Neuron (in vitro differentiated cells): Measurements from ENCODE around the gene MAP7D2.
"Not testable (repeated sequence)": the region's sequence is repeated elsewhere in the genome, so short reads cannot be mapped to it uniquely, and the experiment has no call there.

ENCODE experiments used
- H2AFZ ChIP-seq: one replicate; pipeline ENCODE4 v1.6.1; 2013; ENCODE audit warnings: low read depth, mild to moderate bottlenecking, inconsistent platforms, low read length, moderate library complexity
- H3K27me3 ChIP-seq: one replicate; pipeline ENCODE4 v1.6.1; 2013; ENCODE audit warnings: low read length; ENCODE audit not compliant: insufficient read depth
- H3K36me3 ChIP-seq: one replicate; pipeline ENCODE4 v1.6.1; 2013; ENCODE audit warnings: low read length; ENCODE audit not compliant: insufficient read depth
- H3K4me1 ChIP-seq: one replicate; pipeline ENCODE4 v1.6.1; 2013; ENCODE audit warnings: low read length; ENCODE audit not compliant: insufficient read depth
- H3K4me3 ChIP-seq: 2 replicates; pipeline ENCODE4 v1.5.1; 2013; ENCODE audit warnings: mild to moderate bottlenecking, low read length, moderate library complexity
- H3K9me3 ChIP-seq: one replicate; pipeline ENCODE4 v1.6.1; 2013; ENCODE audit warnings: low read length

The MAP7D2 gene

GRCh38 chrX:20116577-20117240 lies at the start of gene MAP7D2:
MAP7D2 (minus strand) TSS chrX:20116907; CDS start chrX:20116879, 28 bp downstream.
- Histone ChIP-seq H3K4me3 (no peak within 1 kb of the TSS), H3K36me3 (no peaks in the 10 kb centered on the region), H3K27me3 (peaks cover 9% of the 10 kb centered on the region), H3K4me1 (no peaks in the 10 kb centered on the region), H2AFZ (peak within 1 kb of the TSS; percentile 42), H3K9me3 (peaks cover 6% of the 10 kb centered on the region)

- H3K36me3 ChIP-seq, H3K9me3 ChIP-seq, H3K27me3 ChIP-seq, H3K4me3 ChIP-seq, H3K4me1 ChIP-seq, H2AFZ ChIP-seq: not testable (repeated sequence)
Observed at GRCh38 chrX:20162516-20162915, 45.8 kb upstream of the MAP7D2 start.

GRCh38 chrX:20159797-20160385 lies 43.2 kb upstream of the MAP7D2 start:
- H3K4me3 ChIP-seq, result no peak overlapping the region
- H3K36me3 ChIP-seq, result peaks cover 15% of the 10 kb centered on the region

GRCh38 chrX:20151689-20152088 lies 35.0 kb upstream of the MAP7D2 start:
- Histone ChIP-seq H3K4me3 (no peak overlapping the region), H3K4me1 (no peaks in the 10 kb centered on the region), H3K36me3 (peaks cover 17% of the 10 kb centered on the region), H2AFZ (no peak overlapping the region), H3K9me3 (no peaks in the 10 kb centered on the region), H3K27me3 (no peaks in the 10 kb centered on the region)

More at GRCh38 chrX:20159797-20160385, 43.2 kb upstream of the MAP7D2 start:
- Histone ChIP-seq H3K27me3 (no peaks in the 10 kb centered on the region), H2AFZ (no peak overlapping the region), H3K9me3 (no peaks in the 10 kb centered on the region), H3K4me1 (no peaks in the 10 kb centered on the region)

- H2AFZ ChIP-seq, result no peak overlapping the region
- no peaks in the 10 kb centered on the region for H3K27me3 ChIP-seq
- no peak overlapping the region for H3K4me3 ChIP-seq
- H3K9me3 ChIP-seq, result no peaks in the 10 kb centered on the region
- peaks cover 4% of the 10 kb centered on the region for H3K36me3 ChIP-seq
- no peaks in the 10 kb centered on the region for H3K4me1 ChIP-seq
Observed at GRCh38 chrX:20149326-20149725, 32.6 kb upstream of the MAP7D2 start.

- Histone ChIP-seq H3K27me3 (no peaks in the 10 kb centered on the region), H3K4me1 (no peaks in the 10 kb centered on the region), H3K9me3 (no peaks in the 10 kb centered on the region), H3K4me3 (no peak overlapping the region), H3K36me3 (peaks cover 3% of the 10 kb centered on the region), H2AFZ (no peak overlapping the region)
Observed at GRCh38 chrX:20147561-20147960, 30.9 kb upstream of the MAP7D2 start.

- no peaks in the 10 kb centered on the region for H3K27me3 ChIP-seq
- H2AFZ ChIP-seq, result no peak overlapping the region
- H3K4me1 ChIP-seq, result peaks cover 6% of the 10 kb centered on the region
- peaks cover 6% of the 10 kb centered on the region for H3K36me3 ChIP-seq
- no peaks in the 10 kb centered on the region for H3K9me3 ChIP-seq
- H3K4me3 ChIP-seq, result no peak overlapping the region
Observed at GRCh38 chrX:20144491-20144890, 27.8 kb upstream of the MAP7D2 start.

- no peaks in the 10 kb centered on the region for H3K27me3 ChIP-seq
- peaks cover 9% of the 10 kb centered on the region for H3K4me1 ChIP-seq
- no peaks in the 10 kb centered on the region for H3K9me3 ChIP-seq
- peaks cover 13% of the 10 kb centered on the region for H3K36me3 ChIP-seq
- H3K4me3 ChIP-seq, result no peak overlapping the region
- no peak overlapping the region for H2AFZ ChIP-seq
Observed at GRCh38 chrX:20143561-20143960, 26.9 kb upstream of the MAP7D2 start.

GRCh38 chrX:20143111-20143510 lies 26.4 kb upstream of the MAP7D2 start:
- H3K9me3 ChIP-seq, result no peaks in the 10 kb centered on the region
- no peaks in the 10 kb centered on the region for H3K27me3 ChIP-seq
- H2AFZ ChIP-seq, result no peak overlapping the region
- H3K36me3 ChIP-seq, result peaks cover 13% of the 10 kb centered on the region
- H3K4me3 ChIP-seq, result no peak overlapping the region
- H3K4me1 ChIP-seq, result peaks cover 9% of the 10 kb centered on the region

GRCh38 chrX:20141281-20142220 lies 24.8 kb upstream of the MAP7D2 start, which contains the start of gene EIF1AX:
EIF1AX (minus strand) TSS chrX:20141838; CDS start chrX:20141640, 198 bp downstream.
- H3K27me3 ChIP-seq, result no peaks in the 10 kb centered on the region
- H3K4me3 ChIP-seq, result peak within 1 kb of the TSS; percentile 80
- peaks cover 9% of the 10 kb centered on the region for H3K4me1 ChIP-seq
- no peaks in the 10 kb centered on the region for H3K9me3 ChIP-seq
- no peak within 1 kb of the TSS for H2AFZ ChIP-seq
- H3K36me3 ChIP-seq, result peaks cover 21% of the 10 kb centered on the region

- H2AFZ ChIP-seq, result no peak overlapping the region
Observed at GRCh38 chrX:20140420-20140819, 23.7 kb upstream of the MAP7D2 start.

GRCh38 chrX:20139966-20140365 lies 23.3 kb upstream of the MAP7D2 start:
- Histone ChIP-seq H3K4me1 (peaks cover 9% of the 10 kb centered on the region), H3K4me3 (peak overlapping the region; percentile 80), H3K36me3 (peaks cover 33% of the 10 kb centered on the region)

More at GRCh38 chrX:20140420-20140819, 23.7 kb upstream of the MAP7D2 start:
- H3K4me1 ChIP-seq, result peaks cover 9% of the 10 kb centered on the region
- H3K36me3 ChIP-seq, result peaks cover 30% of the 10 kb centered on the region
- H3K27me3 ChIP-seq, result no peaks in the 10 kb centered on the region
- peak overlapping the region; percentile 80 for H3K4me3 ChIP-seq
- no peaks in the 10 kb centered on the region for H3K9me3 ChIP-seq

GRCh38 chrX:20135944-20136343 lies 19.2 kb upstream of the MAP7D2 start:
- H3K36me3 ChIP-seq, result peaks cover 51% of the 10 kb centered on the region

More at GRCh38 chrX:20139966-20140365, 23.3 kb upstream of the MAP7D2 start:
- H2AFZ ChIP-seq, result no peak overlapping the region
- no peaks in the 10 kb centered on the region for H3K9me3 ChIP-seq
- H3K27me3 ChIP-seq, result no peaks in the 10 kb centered on the region

More at GRCh38 chrX:20135944-20136343, 19.2 kb upstream of the MAP7D2 start:
- Histone ChIP-seq H3K27me3 (no peaks in the 10 kb centered on the region), H2AFZ (no peak overlapping the region), H3K9me3 (no peaks in the 10 kb centered on the region), H3K4me1 (peaks cover 9% of the 10 kb centered on the region), H3K4me3 (no peak overlapping the region)
